ENCODE measurements around the gene ATP8B3.

The ATP8B3 gene

GRCh38 chr19:1837222-1837565, 25.1 kb upstream of the ATP8B3 start:
- DNase-seq (ENCODE audit: low read depth in 2 of 3, low spot score in 1 of 3) = no peak

- DNase-seq (ENCODE audit: low read depth in 2 of 3, low spot score in 1 of 3) = no peak
Measured at GRCh38 chr19:1836458-1837221, 24.6 kb upstream of the ATP8B3 start.

- DNase-seq (ENCODE audit: low read depth in 2 of 3, low spot score in 1 of 3) = no peak
Measured at GRCh38 chr19:1833540-1833939, 21.5 kb upstream of the ATP8B3 start.

- no peak for DNase-seq (ENCODE audit: low read depth in 2 of 3, low spot score in 1 of 3)
Measured at GRCh38 chr19:1832046-1832663, 20.1 kb upstream of the ATP8B3 start.

- no peak for DNase-seq (ENCODE audit: low read depth in 2 of 3, low spot score in 1 of 3)
Measured at GRCh38 chr19:1830978-1831377, 18.9 kb upstream of the ATP8B3 start.

GRCh38 chr19:1830568-1830967, 18.5 kb upstream of the ATP8B3 start:
- no peak for DNase-seq (ENCODE audit: low read depth in 2 of 3, low spot score in 1 of 3)

GRCh38 chr19:1829958-1830357, 17.9 kb upstream of the ATP8B3 start:
- DNase-seq (ENCODE audit: low read depth in 2 of 3, low spot score in 1 of 3) = no peak

GRCh38 chr19:1828279-1829238, 16.5 kb upstream of the ATP8B3 start:
- no peak for DNase-seq (ENCODE audit: low read depth in 2 of 3, low spot score in 1 of 3)

GRCh38 chr19:1827566-1828278, 15.6 kb upstream of the ATP8B3 start:
- DNase-seq (ENCODE audit: low read depth in 2 of 3, low spot score in 1 of 3) = no peak

GRCh38 chr19:1826557-1827521, 14.8 kb upstream of the ATP8B3 start:
- DNase-seq (ENCODE audit: low read depth in 2 of 3, low spot score in 1 of 3) = no peak

GRCh38 chr19:1825909-1826556, 14.0 kb upstream of the ATP8B3 start:
- DNase-seq (ENCODE audit: low read depth in 2 of 3, low spot score in 1 of 3) = peak; percentile 46 to 78 (median 68)

- DNase-seq (ENCODE audit: low read depth in 2 of 3, low spot score in 1 of 3) = no peak
Measured at GRCh38 chr19:1824252-1824622, 12.2 kb upstream of the ATP8B3 start.

GRCh38 chr19:1823539-1824251, 11.6 kb upstream of the ATP8B3 start:
- no peak for DNase-seq (ENCODE audit: low read depth in 2 of 3, low spot score in 1 of 3)

GRCh38 chr19:1823020-1823419, 10.9 kb upstream of the ATP8B3 start:
- DNase-seq (ENCODE audit: low read depth in 2 of 3, low spot score in 1 of 3) = no peak

GRCh38 chr19:1822210-1822609, 10.1 kb upstream of the ATP8B3 start:
- no peak for DNase-seq (ENCODE audit: low read depth in 2 of 3, low spot score in 1 of 3)

GRCh38 chr19:1819341-1820255, 7.5 kb upstream of the ATP8B3 start:
- DNase-seq (ENCODE audit: low read depth in 2 of 3, low spot score in 1 of 3) = no peak

GRCh38 chr19:1818549-1819195, 6.6 kb upstream of the ATP8B3 start:
- no peak for DNase-seq (ENCODE audit: low read depth in 2 of 3, low spot score in 1 of 3)
